ENCODE measurements around the gene PARVB. TPM values are rescaled to one million over a fixed set of nuclear protein-coding genes. Genes with fewer than 3 reads are reported as not detected.

PARVB gene
- total and polyA plus RNA-seq, 2 of the 8 experiments (the other 6 are each of a cell fraction or from before 2014, with no cell fraction given), result 14.5 to 18.6 TPM

- Histone ChIP-seq H2BK5ac (ENCODE audit: low read depth, low read length) (no peak overlapping the region; the same call in 1 of the 2 replicates), H3K4me2 (ENCODE audit: insufficient read depth in 1 of 2, low read depth in 2 of 2, low read length in 2 of 2) (no peak overlapping the region), H3K56ac (replicated peaks; ENCODE audit: insufficient read length, low read depth, low read length) (no peak overlapping the region), H2BK120ac (replicated peaks; ENCODE audit: low read depth, low read length) (no peak overlapping the region), H2AFZ (ENCODE audit: low read length) (no peak overlapping the region), H3K79me1 (ENCODE audit: low read depth, low read length) (peaks cover 3% of the 10 kb centered on the region), H3K18ac (ENCODE audit: extremely low read depth, low read length) (no peak overlapping the region), H2BK15ac (ENCODE audit: low read length) (no peak overlapping the region), H3K27ac (ENCODE audit: low read depth, low read length) (no peak overlapping the region; the same call in 1 of the 2 replicates), H3K9me3 (ENCODE audit: insufficient read depth in 2 of 2, low read depth in 1 of 2, low read length in 1 of 2) (no peaks in the 10 kb centered on the region), H4K5ac (ENCODE audit: insufficient read length, low read depth, low read length) (no peak overlapping the region), H3K79me2 (ENCODE audit: control insufficient read depth in 1 of 2, insufficient read depth in 2 of 2, low read length in 2 of 2) (no peaks in the 10 kb centered on the region), H3K23me2 (ENCODE audit: low read depth, low read length) (no peaks in the 10 kb centered on the region), H3K36me3 (ENCODE audit: control insufficient read depth in 2 of 4, insufficient read depth in 4 of 4, low read length in 3 of 4) (no peaks in the 10 kb centered on the region), H2AK5ac (ENCODE audit: low read depth, low read length) (no peak overlapping the region), H3K27me3 (replicated peaks in 1 of 4; ENCODE audit: control insufficient read depth in 3 of 4, extremely low read depth in 1 of 4, insufficient read depth in 3 of 4, low read length in 3 of 4) (no peaks in the 10 kb centered on the region), H3K4me1 (replicated peaks in 1 of 4; ENCODE audit: control insufficient read depth in 3 of 4, insufficient read depth in 4 of 4, low read length in 3 of 4) (peaks cover 0 to 10% (median 7%) of the 10 kb centered on the region in 4 experiments; a peak in 5 of 7 replicates), H3K23ac (ENCODE audit: insufficient read length) (no peak overlapping the region), H4K20me1 (replicated peaks in 1 of 2; ENCODE audit: control insufficient read depth in 1 of 2, insufficient read depth in 2 of 2, low read length in 2 of 2) (no peaks in the 10 kb centered on the region), H4K8ac (ENCODE audit: extremely low read depth, insufficient read depth, low read length) (peak overlapping the region; percentile 18; the same call in 1 of the 2 replicates), H4K91ac (replicated peaks; ENCODE audit: insufficient read length, low read length) (no peak overlapping the region), H3K9ac (replicated peaks in 1 of 4; ENCODE audit: extremely low read depth in 1 of 4, low read depth in 3 of 4, low read length in 3 of 4) (no peak overlapping the region), H2BK20ac (ENCODE audit: low read length) (no peak overlapping the region), H3K4ac (replicated peaks; ENCODE audit: insufficient read length, low read depth, low read length) (no peak overlapping the region), H2BK12ac (ENCODE audit: low read depth, low read length) (no peak overlapping the region), H3K14ac (ENCODE audit: insufficient read length) (no peak overlapping the region), H3K4me3 (ENCODE audit: extremely low read depth in 1 of 4, insufficient read depth in 2 of 4, low read depth in 3 of 4, low read length in 4 of 4) (no peak overlapping the region)
- CTCF ChIA-PET (ENCODE audit: partially characterized antibody), result interaction anchor here (1.2 to 10.6 kb wide), 4 partner anchors 20 to 70 kb away, joined by 3 to 125 read pairs (median 4); no protein-coding TSS in a partner anchor
- no peak for DNase-seq (ENCODE audit: low read depth in 1 of 2, low spot score in 2 of 2)
- 95% methylated on average over 26 of the region's 35 CpGs; no CpG with 5 or more reads in 1 of the 2 experiments for WGBS, 2 experiments (ENCODE audit: extremely low coverage in 1 of 2, insufficient coverage in 1 of 2, insufficient read length in 1 of 2, insufficient replicate concordance in 2 of 2, low coverage in 1 of 2, low lambda C conversion rate in 2 of 2, missing lambda C conversion rate in 1 of 2)
- POLR2A ChIA-PET (ENCODE audit: partially characterized antibody), result interaction anchor here (0.9 kb wide), 1 partner anchor 47 kb away, joined by 3 read pairs; no protein-coding TSS in a partner anchor
- TF ChIP-seq HDAC2 (IDR thresholded peaks at IDR 0.05; ENCODE audit: borderline replicate concordance in 1 of 2, low read depth in 2 of 2, low read length in 2 of 2) (no peak), SRF (IDR thresholded peaks at IDR 0.05; ENCODE audit: low read depth, low read length) (no peak), YY1 (IDR thresholded peaks at IDR 0.05; ENCODE audit: low read depth, low read length) (no peak), EZH2 (IDR thresholded peaks at IDR 0.05; ENCODE audit: low read depth, low read length, severe bottlenecking) (no peak), TAF1 (IDR thresholded peaks at IDR 0.05; ENCODE audit: low read depth, low read length) (no peak), ZNF274 (IDR thresholded peaks at IDR 0.05; ENCODE audit: borderline replicate concordance, extremely low read depth, low read length) (no peak), MAX (IDR thresholded peaks at IDR 0.05) (no peak)
- FAIRE-seq, result no peak
Measured at GRCh38 chr22:44063462-44064371, 39.6 kb downstream of the PARVB start.
